CD14-positive monocyte (primary cell): Measurements from ENCODE around the gene RPTOR. TPM values are rescaled to one million over a fixed set of nuclear protein-coding genes. Genes with fewer than 3 reads are reported as not detected.

Experiments
- DNase-seq, 3 donors: peaks; one replicate each; pipeline ENCODE4 v3.0.0-alpha.2; 2011 to 2022
- H2AFZ ChIP-seq: 2 replicates; pipeline ENCODE4 v1.6.0; 2012; ENCODE audit warnings: mild to moderate bottlenecking, low read depth, low read length, inconsistent platforms; ENCODE audit not compliant: insufficient read depth, poor library complexity, severe bottlenecking
- H3K27ac ChIP-seq, 2 donors: 1 replicate in 1 of 2; 2 replicates in 1 of 2; pipeline ENCODE4 v1.5.1; 2012 to 2013; ENCODE audit warnings: low read length in 2 of 2, control low read depth in 1 of 2, inconsistent platforms in 1 of 2, low read depth in 1 of 2, mild to moderate bottlenecking in 1 of 2
- H3K27me3 ChIP-seq, 2 donors: one replicate each; pipeline versions ENCODE4 v1.6.0 to v1.6.1; 2011 to 2013; ENCODE audit warnings: low read length in 2 of 2; ENCODE audit not compliant: control insufficient read depth in 2 of 2, insufficient read depth in 2 of 2
- H3K36me3 ChIP-seq, 2 donors: replicated peaks in 1 of 2; 1 replicate in 1 of 2; 2 replicates in 1 of 2; pipeline versions ENCODE4 v1.5.1 to v1.6.1; 2012 to 2013; ENCODE audit warnings: low read length in 2 of 2, control low read depth in 1 of 2, inconsistent platforms in 1 of 2, mild to moderate bottlenecking in 1 of 2; ENCODE audit not compliant: insufficient read depth in 2 of 2, control insufficient read depth in 1 of 2
- H3K4me1 ChIP-seq, 2 donors: 1 replicate in 1 of 2; 2 replicates in 1 of 2; pipeline versions ENCODE4 v1.5.1 to v1.6.1; 2012 to 2013; ENCODE audit warnings: low read length in 2 of 2, control low read depth in 1 of 2, inconsistent platforms in 1 of 2, mild to moderate bottlenecking in 1 of 2, moderate library complexity in 1 of 2; ENCODE audit not compliant: insufficient read depth in 2 of 2, control insufficient read depth in 1 of 2
- H3K4me2 ChIP-seq: replicated peaks from 2 replicates; pipeline ENCODE3; 2012; ENCODE audit warnings: low read length, moderate library complexity, mild to moderate bottlenecking; ENCODE audit not compliant: poor library complexity, severe bottlenecking; ENCODE audit errors: extremely low read depth
- H3K4me3 ChIP-seq, 3 experiments: fragments of 200-600 bp in 1 of 3; sonication (generic) in 1 of 3; replicated peaks in 1 of 3; 1 replicate in 2 of 3; 2 replicates in 1 of 3; pipeline ENCODE4 v1.5.1; 2011 to 2013; ENCODE audit warnings: low read length in 3 of 3, mild to moderate bottlenecking in 3 of 3, control low read depth in 2 of 3, low read depth in 2 of 3, inconsistent platforms in 1 of 3, moderate library complexity in 1 of 3
- H3K79me2 ChIP-seq: 2 replicates; pipeline ENCODE4 v1.6.0; 2012; ENCODE audit warnings: mild to moderate bottlenecking, control low read depth, inconsistent platforms, low read length, moderate library complexity; ENCODE audit not compliant: insufficient read depth
- H3K9ac ChIP-seq: 2 replicates; pipeline ENCODE4 v1.6.0; 2017; ENCODE audit warnings: low read length, mild to moderate bottlenecking; ENCODE audit not compliant: insufficient read depth, poor library complexity, severe bottlenecking
- H3K9me3 ChIP-seq, 2 donors: replicated peaks in 1 of 2; 1 replicate in 1 of 2; 2 replicates in 1 of 2; pipeline versions ENCODE4 v1.5.1 to v1.6.1; 2012 to 2013; ENCODE audit warnings: low read length in 2 of 2, control low read depth in 1 of 2; ENCODE audit not compliant: control insufficient read depth in 1 of 2, insufficient read depth in 1 of 2
- H4K20me1 ChIP-seq: 2 replicates; pipeline ENCODE4 v1.6.0; 2012; ENCODE audit warnings: mild to moderate bottlenecking, low read length, control low read depth, moderate library complexity; ENCODE audit not compliant: insufficient read depth
- H3K27ac Mint-ChIP-seq, 7 donors: one replicate each; pipeline ENCODE4 v1.8.0; 2020; ENCODE audit warnings: mild to moderate bottlenecking in 7 of 7, mixed read lengths in 7 of 7, moderate library complexity in 6 of 7, inconsistent platforms in 2 of 7
- H3K27me3 Mint-ChIP-seq, 3 donors: one replicate each; pipeline ENCODE4 v1.8.0; 2021 to 2022; ENCODE audit warnings: low read depth in 3 of 3, mild to moderate bottlenecking in 3 of 3, mixed read lengths in 3 of 3, moderate library complexity in 3 of 3, inconsistent platforms in 1 of 3
- H3K36me3 Mint-ChIP-seq, 2 donors: one replicate each; pipeline ENCODE4 v1.8.0; 2020; ENCODE audit warnings: mixed read lengths in 2 of 2, inconsistent platforms in 1 of 2, mild to moderate bottlenecking in 1 of 2
- H3K4me1 Mint-ChIP-seq: one replicate; pipeline ENCODE4 v1.8.0; 2020; ENCODE audit warnings: mild to moderate bottlenecking, mixed read lengths
- H3K4me3 Mint-ChIP-seq, 2 donors: one replicate each; pipeline ENCODE4 v1.8.0; 2020; ENCODE audit warnings: mild to moderate bottlenecking in 2 of 2, mixed read lengths in 2 of 2, moderate library complexity in 1 of 2
- H3K9me3 Mint-ChIP-seq, 7 donors: one replicate each; pipeline ENCODE4 v1.8.0; 2020 to 2022; ENCODE audit warnings: mixed read lengths in 7 of 7, mild to moderate bottlenecking in 6 of 7, moderate library complexity in 6 of 7, inconsistent platforms in 2 of 7
- CTCF ChIP-seq: fragments of 200-600 bp; IDR thresholded peaks from one replicate; pipeline ENCODE4 v1.8.0; 2022; ENCODE audit warnings: antibody characterized with exemption, mild to moderate bottlenecking
- WGBS: methylation state at CpG from one replicate; pipeline ENCODE4 v1.1.5; 2013; ENCODE audit warnings: missing lambda C conversion rate; ENCODE audit not compliant: insufficient coverage; 5-methylcytosine and 5-hydroxymethylcytosine counted together
- intact Hi-C, 2 donors: fragments of 100-400 bp; cut with micrococcal nuclease; formaldehyde crosslinking; loops; one replicate each; pipeline versions ENCODE4 v1.15.0 to v1.15.1; 2023
- polyA plus RNA-seq, 3 donors: library from polyadenylated mRNA; depleted of rRNA in 1 of 3; unstranded in 2 of 3; stranded (reverse) in 1 of 3; fragments of 300-500 nt in 2 of 3; fragments of >200 nt in 1 of 3; fragmentation: Illumina TruSeq in 2 of 3; gene quantifications; 1 replicate in 2 of 3; 2 replicates in 1 of 3; pipeline ENCODE4 v1.2.3, GENCODE V29; 2012 to 2021

RPTOR gene
- polyA plus RNA-seq, 3 donors: 1.1 to 8.7 (median 2.6) TPM

- H3K27me3 Mint-ChIP-seq: peaks cover 0 to 2% (median 0%) of the 10 kb centered on the region in 3 donors
- no peak overlapping the region for H3K4me2 ChIP-seq
- H3K9ac ChIP-seq: no peak overlapping the region
- H3K4me1 ChIP-seq: no peaks in the 10 kb centered on the region
- H3K27ac Mint-ChIP-seq: no peak overlapping the region
- H3K4me1 Mint-ChIP-seq: no peaks in the 10 kb centered on the region
- peaks cover 6% of the 10 kb centered on the region for H3K79me2 ChIP-seq
- H2AFZ ChIP-seq: no peak overlapping the region
- no peak overlapping the region for H3K4me3 Mint-ChIP-seq
- H3K4me3 ChIP-seq: no peak overlapping the region
- H3K9me3 Mint-ChIP-seq: peaks cover 0 to 3% (median 0%) of the 10 kb centered on the region in 7 donors
- 93% methylated on average over 4 of the region's 4 CpGs for WGBS
- H3K36me3 Mint-ChIP-seq: peaks cover 0 to 2% of the 10 kb centered on the region in 2 donors
- H3K36me3 ChIP-seq: no peaks in the 10 kb centered on the region
- H3K9me3 ChIP-seq: no peaks in the 10 kb centered on the region
- H4K20me1 ChIP-seq: peaks cover 9% of the 10 kb centered on the region
- no peak for TF ChIP-seq CTCF
- no peak overlapping the region for H3K27ac ChIP-seq
- H3K27me3 ChIP-seq: no peaks in the 10 kb centered on the region
- no peak for DNase-seq
- intact Hi-C loops: no loop called here
These were observed 173.8 kb downstream of the RPTOR start for GRCh38 chr17:80718428-80718827.

- WGBS: no CpG with 5 or more reads among the region's 9 CpGs
- Histone ChIP-seq H3K4me1 (no peaks in the 10 kb centered on the region), H3K9ac (no peak overlapping the region), H3K27ac (no peak overlapping the region), H3K36me3 (no peaks in the 10 kb centered on the region), H3K79me2 (peaks cover 6% of the 10 kb centered on the region), H3K9me3 (no peaks in the 10 kb centered on the region), H4K20me1 (peaks cover 9% of the 10 kb centered on the region), H2AFZ (no peak overlapping the region), H3K4me3 (no peak overlapping the region), H3K27me3 (no peaks in the 10 kb centered on the region), H3K4me2 (no peak overlapping the region)
- H3K27me3 Mint-ChIP-seq: peaks cover 0 to 2% (median 0%) of the 10 kb centered on the region in 3 donors
- H3K4me3 Mint-ChIP-seq: no peak overlapping the region
- intact Hi-C loops: no loop called here
- H3K9me3 Mint-ChIP-seq: peaks cover 0 to 3% (median 0%) of the 10 kb centered on the region in 7 donors
- peak overlapping the region in 1 of 7 donors; percentile 22 for H3K27ac Mint-ChIP-seq
- no peaks in the 10 kb centered on the region for H3K4me1 Mint-ChIP-seq
- H3K36me3 Mint-ChIP-seq: peaks cover 0 to 2% of the 10 kb centered on the region in 2 donors
- no peak for TF ChIP-seq CTCF
- no peak for DNase-seq
These were observed 174.8 kb downstream of the RPTOR start for GRCh38 chr17:80719449-80719848.
